Measurements from ENCODE around the gene ENOSF1. TPM values are rescaled to one million over a fixed set of nuclear protein-coding genes. Genes with fewer than 3 reads are reported as not detected.

ENOSF1 gene
- total RNA-seq, 4 donors from 2014 or later = 57.5 to 192 (median 101) TPM

GRCh38 chr18:675307-675706, 37.1 kb downstream of the ENOSF1 start:
- Histone ChIP-seq H3K4me1 (no peaks in the 10 kb centered on the region), H3K27ac (no peak overlapping the region), H3K9me3 (no peaks in the 10 kb centered on the region), H3K36me3 (peaks cover 20 to 57% of the 10 kb centered on the region in 2 donors), H3K27me3 (no peaks in the 10 kb centered on the region), H3K4me3 (replicated peaks in 1 of 3) (no peak overlapping the region)
- intact Hi-C loops (cut with DNase I) = no loop called here
- DNase-seq = no peak
- 92 to 95% methylated on average over 7 of the region's 7 CpGs for WGBS, 2 donors
- TF ChIP-seq, protein P1, sequence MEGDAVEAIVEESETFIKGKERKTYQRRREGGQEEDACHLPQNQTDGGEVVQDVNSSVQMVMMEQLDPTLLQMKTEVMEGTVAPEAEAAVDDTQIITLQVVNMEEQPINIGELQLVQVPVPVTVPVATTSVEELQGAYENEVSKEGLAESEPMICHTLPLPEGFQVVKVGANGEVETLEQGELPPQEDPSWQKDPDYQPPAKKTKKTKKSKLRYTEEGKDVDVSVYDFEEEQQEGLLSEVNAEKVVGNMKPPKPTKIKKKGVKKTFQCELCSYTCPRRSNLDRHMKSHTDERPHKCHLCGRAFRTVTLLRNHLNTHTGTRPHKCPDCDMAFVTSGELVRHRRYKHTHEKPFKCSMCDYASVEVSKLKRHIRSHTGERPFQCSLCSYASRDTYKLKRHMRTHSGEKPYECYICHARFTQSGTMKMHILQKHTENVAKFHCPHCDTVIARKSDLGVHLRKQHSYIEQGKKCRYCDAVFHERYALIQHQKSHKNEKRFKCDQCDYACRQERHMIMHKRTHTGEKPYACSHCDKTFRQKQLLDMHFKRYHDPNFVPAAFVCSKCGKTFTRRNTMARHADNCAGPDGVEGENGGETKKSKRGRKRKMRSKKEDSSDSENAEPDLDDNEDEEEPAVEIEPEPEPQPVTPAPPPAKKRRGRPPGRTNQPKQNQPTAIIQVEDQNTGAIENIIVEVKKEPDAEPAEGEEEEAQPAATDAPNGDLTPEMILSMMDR (IDR thresholded peaks at IDR 0.05) = no peak
- TF ChIP-seq POLR2A (IDR thresholded peaks at IDR 0.05) = no peak

- no peak for DNase-seq
- Histone ChIP-seq H3K36me3 (peaks cover 22 to 52% of the 10 kb centered on the region in 2 donors), H3K4me1 (no peaks in the 10 kb centered on the region), H3K27ac (no peak overlapping the region), H3K4me3 (replicated peaks in 1 of 3) (no peak overlapping the region), H3K27me3 (no peaks in the 10 kb centered on the region), H3K9me3 (no peaks in the 10 kb centered on the region)
- TF ChIP-seq, protein P1 (IDR thresholded peaks at IDR 0.05) = no peak
- no peak for TF ChIP-seq POLR2A (IDR thresholded peaks at IDR 0.05)
- 76 to 82% methylated on average over 5 of the region's 5 CpGs for WGBS, 2 donors
- intact Hi-C loops (cut with DNase I) = no loop called here
These were observed 38.7 kb downstream of the ENOSF1 start for GRCh38 chr18:673769-674168.

DNA sequence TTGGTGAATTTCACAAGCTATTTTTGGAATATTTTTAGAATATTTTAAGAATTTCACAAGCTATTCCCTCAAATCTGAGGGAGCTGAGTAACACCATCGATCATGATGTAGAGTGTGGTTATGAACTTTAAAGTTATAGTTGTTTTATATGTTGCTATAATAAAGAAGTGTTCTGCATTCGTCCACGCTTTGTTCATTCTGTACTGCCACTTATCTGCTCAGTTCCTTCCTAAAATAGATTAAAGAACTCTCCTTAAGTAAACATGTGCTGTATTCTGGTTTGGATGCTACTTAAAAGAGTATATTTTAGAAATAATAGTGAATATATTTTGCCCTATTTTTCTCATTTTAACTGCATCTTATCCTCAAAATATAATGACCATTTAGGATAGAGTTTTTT, 39.1 kb downstream of the ENOSF1 start:
- H3K27me3 ChIP-seq = no peaks in the 10 kb centered on the region
- TF ChIP-seq, protein P1 (IDR thresholded peaks at IDR 0.05) = no peak
- no peak for TF ChIP-seq POLR2A (IDR thresholded peaks at IDR 0.05)
- H3K4me3 ChIP-seq (replicated peaks in 1 of 3) = no peak overlapping the region
- no peak overlapping the region for H3K27ac ChIP-seq
- WGBS, 2 donors = 66 to 69% methylated on average over 3 of the region's 3 CpGs
- intact Hi-C loops (cut with DNase I) = no loop called here
- H3K36me3 ChIP-seq = peaks cover 24 to 47% of the 10 kb centered on the region in 2 donors
- no peaks in the 10 kb centered on the region for H3K9me3 ChIP-seq
- no peak for DNase-seq
- no peaks in the 10 kb centered on the region for H3K4me1 ChIP-seq

GRCh38 chr18:671405-671804, 41.0 kb downstream of the ENOSF1 start:
- Histone ChIP-seq H3K36me3 (peaks cover 9 to 29% of the 10 kb centered on the region in 2 donors), H3K4me1 (no peaks in the 10 kb centered on the region), H3K27me3 (no peaks in the 10 kb centered on the region), H3K4me3 (replicated peaks in 1 of 3) (no peak overlapping the region), H3K27ac (no peak overlapping the region), H3K9me3 (no peaks in the 10 kb centered on the region)
- intact Hi-C loops (cut with DNase I) = no loop called here
- 97 to 100% methylated on average over 1 of the region's 1 CpG for WGBS, 2 donors
- DNase-seq = no peak
- no peak for TF ChIP-seq POLR2A (IDR thresholded peaks at IDR 0.05)
- TF ChIP-seq, protein P1 (IDR thresholded peaks at IDR 0.05) = no peak

GRCh38 chr18:670522-670921, 41.9 kb downstream of the ENOSF1 start:
- DNase-seq = no peak
- no peak for TF ChIP-seq POLR2A (IDR thresholded peaks at IDR 0.05)
- Histone ChIP-seq H3K4me3 (replicated peaks in 1 of 3) (no peak overlapping the region), H3K4me1 (no peaks in the 10 kb centered on the region), H3K9me3 (no peaks in the 10 kb centered on the region), H3K27me3 (no peaks in the 10 kb centered on the region), H3K27ac (no peak overlapping the region), H3K36me3 (peaks cover 8 to 29% of the 10 kb centered on the region in 2 donors)
- intact Hi-C loops (cut with DNase I) = no loop called here
- 94 to 98% methylated on average over 11 of the region's 11 CpGs for WGBS, 2 donors

DNA sequence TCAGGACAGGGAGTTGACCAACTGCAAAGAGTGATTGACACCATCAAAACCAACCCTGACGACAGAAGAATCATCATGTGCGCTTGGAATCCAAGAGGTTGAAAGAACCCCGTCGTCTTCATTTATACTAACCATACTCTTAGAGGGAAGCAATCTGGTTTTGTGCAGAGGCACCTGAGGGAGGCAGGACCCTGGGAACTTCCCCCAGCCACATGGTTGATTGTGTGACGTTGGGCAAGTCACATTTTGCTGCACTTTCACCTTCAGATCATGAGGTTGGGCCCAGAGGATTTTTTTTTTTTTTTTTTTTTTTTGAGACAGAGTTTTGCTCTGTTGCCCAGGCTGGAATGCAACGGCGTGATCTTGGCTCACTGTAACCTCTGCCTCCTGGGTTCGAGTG, 43.4 kb downstream of the ENOSF1 start:
- Histone ChIP-seq H3K9me3 (no peaks in the 10 kb centered on the region), H3K27ac (no peak overlapping the region), H3K4me1 (no peaks in the 10 kb centered on the region), H3K27me3 (no peaks in the 10 kb centered on the region), H3K36me3 (peaks cover 4 to 26% of the 10 kb centered on the region in 2 donors), H3K4me3 (replicated peaks in 1 of 3) (no peak overlapping the region)
- no peak for TF ChIP-seq POLR2A (IDR thresholded peaks at IDR 0.05)
- intact Hi-C loops (cut with DNase I) = no loop called here
- DNase-seq = no peak
- 95% methylated on average over 8 of the region's 8 CpGs for WGBS, 2 donors

Data from thyroid gland (tissue), 4 donors.